GM12875 (cell line): Measurements from ENCODE around the gene LONP2.

ENCODE experiments used
- H3K4me3 ChIP-seq: one replicate; pipeline ENCODE4 v1.5.1; 2011; ENCODE audit warnings: low read depth, low read length, control low read depth
- CTCF ChIP-seq: IDR thresholded peaks from 2 replicates; pipeline ENCODE4 v1.5.1; 2011; ENCODE audit warnings: low read depth, mild to moderate bottlenecking, control low read depth, inconsistent platforms, low read length, moderate library complexity, borderline replicate concordance; ENCODE audit not compliant: insufficient read depth

Gene LONP2

GRCh38 chr16:48206594-48207242 is 37.4 kb upstream of the LONP2 start:
- no peak overlapping the region for H3K4me3 ChIP-seq
- no peak for TF ChIP-seq CTCF

- no peak overlapping the region for H3K4me3 ChIP-seq
- no peak for TF ChIP-seq CTCF
Observed at GRCh38 chr16:48210747-48211146, 33.4 kb upstream of the LONP2 start.

- no peak overlapping the region for H3K4me3 ChIP-seq
- TF ChIP-seq CTCF: no peak
Observed at GRCh38 chr16:48212033-48212432, 32.1 kb upstream of the LONP2 start.

- no peak overlapping the region for H3K4me3 ChIP-seq
- TF ChIP-seq CTCF: no peak
Observed at GRCh38 chr16:48215738-48216137, 28.4 kb upstream of the LONP2 start.

GRCh38 chr16:48217708-48218107 is 26.4 kb upstream of the LONP2 start:
- H3K4me3 ChIP-seq: no peak overlapping the region
- no peak for TF ChIP-seq CTCF

- no peak overlapping the region for H3K4me3 ChIP-seq
- TF ChIP-seq CTCF: no peak
Observed at GRCh38 chr16:48218473-48218872, 25.6 kb upstream of the LONP2 start.

GRCh38 chr16:48220891-48221290 is 23.2 kb upstream of the LONP2 start:
- H3K4me3 ChIP-seq: no peak overlapping the region
- no peak for TF ChIP-seq CTCF
